ENCODE data around the gene MGP.

- no peak for TF ChIP-seq REST (IDR thresholded peaks at IDR 0.05; ENCODE audit: borderline replicate concordance)
- TF ChIP-seq CTCF (IDR thresholded peaks at IDR 0.05; ENCODE audit: poor library complexity, severe bottlenecking) = no peak
- no peak for TF ChIP-seq POLR2AphosphoS5 (IDR thresholded peaks at IDR 0.05)
These were observed 36.0 kb downstream of the MGP start for GRCh38 chr12:14849661-14850060.
